GM19455 (cell line): ENCODE data around the gene MRPL54.
"Not testable (repeated sequence)": the region's sequence is repeated elsewhere in the genome, so short reads cannot be mapped to it uniquely, and the experiment has no call there.

Experiments
- ATAC-seq: cut with Tn5 transposase; IDR thresholded peaks from one replicate; pipeline ENCODE4 v1.9.1; 2021; ENCODE audit not compliant: unreplicated experiment

Gene MRPL54

GRCh38 chr19:3808420-3809143, 46.1 kb downstream of the MRPL54 start:
- ATAC-seq: no peak

- ATAC-seq: no peak
These were observed 47.6 kb downstream of the MRPL54 start for GRCh38 chr19:3809881-3810707.

- no peak for ATAC-seq
These were observed 48.4 kb downstream of the MRPL54 start for GRCh38 chr19:3810708-3811355.

- no peak for ATAC-seq
These were observed 51.3 kb downstream of the MRPL54 start for GRCh38 chr19:3813473-3814392.

GRCh38 chr19:3814648-3815047, 52.2 kb downstream of the MRPL54 start:
- no peak for ATAC-seq

- not testable (repeated sequence) for ATAC-seq
These were observed 53.7 kb downstream of the MRPL54 start for GRCh38 chr19:3816148-3816547.

GRCh38 chr19:3816566-3817218, 54.2 kb downstream of the MRPL54 start:
- no peak for ATAC-seq
